ENCODE measurements around the gene SLC37A3.

SLC37A3 gene

DNA sequence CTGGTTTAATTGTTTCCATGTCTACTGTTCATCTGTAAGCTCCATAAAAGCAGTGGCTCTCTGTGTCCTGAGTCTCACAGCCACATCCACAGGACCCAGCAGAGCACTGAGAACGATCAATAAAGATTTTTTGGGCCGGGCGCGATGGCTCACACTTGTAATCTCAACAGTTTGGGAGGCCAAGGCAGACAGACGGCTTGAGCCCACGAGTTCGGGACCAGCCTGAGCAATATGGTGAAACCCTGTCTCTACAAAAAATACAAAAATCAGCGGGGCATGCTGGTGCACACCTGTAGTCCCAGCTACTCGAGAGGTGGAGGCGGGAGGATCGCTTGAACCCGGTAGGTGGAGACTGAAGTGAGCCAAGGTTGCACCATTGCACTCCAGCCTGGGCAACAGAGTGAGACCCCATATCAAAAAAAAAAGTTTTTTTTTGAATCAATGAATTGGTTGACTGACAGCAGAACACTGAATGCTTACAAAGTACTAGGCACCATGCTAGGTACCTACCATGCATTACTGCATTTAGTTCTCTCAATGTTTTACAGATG is 4.5 kb downstream of the SLC37A3 start:
- Histone ChIP-seq H3K9me2 (ENCODE audit: low read depth, low read length) (no peaks in the 10 kb centered on the region), H3K9ac (ENCODE audit: low read length) (no peak overlapping the region), H3F3A (ENCODE audit: insufficient read depth, low read length) (no peaks in the 10 kb centered on the region), H3K4me1 (ENCODE audit: insufficient read depth, low read length, severe bottlenecking) (peaks cover 17% of the 10 kb centered on the region), H3K4me3 (ENCODE audit: low read depth, low read length, poor library complexity, severe bottlenecking) (no peak overlapping the region), H3K79me2 (ENCODE audit: insufficient read depth, low read length) (no peaks in the 10 kb centered on the region), H3K36me3 (ENCODE audit: insufficient read depth, low read length) (no peaks in the 10 kb centered on the region), H3K27ac (ENCODE audit: low read depth, low read length, poor library complexity, severe bottlenecking) (no peak overlapping the region), H3K4me2 (ENCODE audit: low read length) (no peak overlapping the region), H2AFZ (ENCODE audit: low read length) (no peak overlapping the region), H3K9me3 (ENCODE audit: low read length) (no peaks in the 10 kb centered on the region), H3K27me3 (ENCODE audit: insufficient read depth, low read length) (peaks cover 15% of the 10 kb centered on the region), H4K20me1 (ENCODE audit: insufficient read depth, low read length) (no peaks in the 10 kb centered on the region)
- TF ChIP-seq, protein P1, sequence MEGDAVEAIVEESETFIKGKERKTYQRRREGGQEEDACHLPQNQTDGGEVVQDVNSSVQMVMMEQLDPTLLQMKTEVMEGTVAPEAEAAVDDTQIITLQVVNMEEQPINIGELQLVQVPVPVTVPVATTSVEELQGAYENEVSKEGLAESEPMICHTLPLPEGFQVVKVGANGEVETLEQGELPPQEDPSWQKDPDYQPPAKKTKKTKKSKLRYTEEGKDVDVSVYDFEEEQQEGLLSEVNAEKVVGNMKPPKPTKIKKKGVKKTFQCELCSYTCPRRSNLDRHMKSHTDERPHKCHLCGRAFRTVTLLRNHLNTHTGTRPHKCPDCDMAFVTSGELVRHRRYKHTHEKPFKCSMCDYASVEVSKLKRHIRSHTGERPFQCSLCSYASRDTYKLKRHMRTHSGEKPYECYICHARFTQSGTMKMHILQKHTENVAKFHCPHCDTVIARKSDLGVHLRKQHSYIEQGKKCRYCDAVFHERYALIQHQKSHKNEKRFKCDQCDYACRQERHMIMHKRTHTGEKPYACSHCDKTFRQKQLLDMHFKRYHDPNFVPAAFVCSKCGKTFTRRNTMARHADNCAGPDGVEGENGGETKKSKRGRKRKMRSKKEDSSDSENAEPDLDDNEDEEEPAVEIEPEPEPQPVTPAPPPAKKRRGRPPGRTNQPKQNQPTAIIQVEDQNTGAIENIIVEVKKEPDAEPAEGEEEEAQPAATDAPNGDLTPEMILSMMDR (IDR thresholded peaks at IDR 0.05; ENCODE audit: low read length): no peak
- TF ChIP-seq EZH2 (IDR thresholded peaks at IDR 0.05; ENCODE audit: borderline replicate concordance, low read length): no peak

DNA sequence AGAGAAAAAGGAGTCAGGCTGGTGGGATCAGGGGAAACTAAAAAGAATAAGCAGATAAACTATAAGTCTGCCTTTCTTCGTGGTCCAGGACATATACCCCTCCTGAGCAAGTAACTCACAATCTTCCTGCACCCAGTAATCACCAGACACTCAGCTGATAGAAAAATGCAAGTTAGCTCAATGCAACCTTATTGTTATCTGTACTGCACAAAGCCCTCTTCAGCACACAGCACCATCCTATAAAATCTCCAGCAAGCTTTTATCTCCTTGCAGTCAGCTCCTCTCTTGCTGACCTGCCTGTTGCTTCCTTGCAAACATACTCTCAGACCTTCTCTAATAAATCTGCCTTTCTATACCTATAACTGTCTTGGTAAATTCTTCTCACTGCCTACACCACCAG is 6.7 kb downstream of the SLC37A3 start:
- H4K20me1 ChIP-seq (ENCODE audit: insufficient read depth, low read length): no peaks in the 10 kb centered on the region

GRCh38 chr7:140390466-140391190 is 7.7 kb downstream of the SLC37A3 start:
- Histone ChIP-seq H3K79me2 (ENCODE audit: insufficient read depth, low read length) (no peaks in the 10 kb centered on the region), H4K20me1 (ENCODE audit: insufficient read depth, low read length) (no peaks in the 10 kb centered on the region), H3K4me3 (ENCODE audit: low read depth, low read length, poor library complexity, severe bottlenecking) (no peak overlapping the region), H3K4me2 (ENCODE audit: low read length) (no peak overlapping the region), H3F3A (ENCODE audit: insufficient read depth, low read length) (no peaks in the 10 kb centered on the region), H3K27me3 (ENCODE audit: insufficient read depth, low read length) (peaks cover 11% of the 10 kb centered on the region), H3K27ac (ENCODE audit: low read depth, low read length, poor library complexity, severe bottlenecking) (no peak overlapping the region), H3K9me3 (ENCODE audit: low read length) (no peaks in the 10 kb centered on the region), H3K9me2 (ENCODE audit: low read depth, low read length) (no peaks in the 10 kb centered on the region), H3K9ac (ENCODE audit: low read length) (no peak overlapping the region), H3K36me3 (ENCODE audit: insufficient read depth, low read length) (no peaks in the 10 kb centered on the region), H2AFZ (ENCODE audit: low read length) (no peak overlapping the region), H3K4me1 (ENCODE audit: insufficient read depth, low read length, severe bottlenecking) (peaks cover 11% of the 10 kb centered on the region)
- TF ChIP-seq EZH2 (IDR thresholded peaks at IDR 0.05; ENCODE audit: borderline replicate concordance, low read length): no peak
- TF ChIP-seq, protein P1 (IDR thresholded peaks at IDR 0.05; ENCODE audit: low read length): no peak

More for the DNA sequence above, 6.7 kb downstream of the SLC37A3 start:
- Histone ChIP-seq H3F3A (ENCODE audit: insufficient read depth, low read length) (no peaks in the 10 kb centered on the region), H3K4me3 (ENCODE audit: low read depth, low read length, poor library complexity, severe bottlenecking) (no peak overlapping the region), H3K9me3 (ENCODE audit: low read length) (no peaks in the 10 kb centered on the region), H3K79me2 (ENCODE audit: insufficient read depth, low read length) (no peaks in the 10 kb centered on the region), H3K4me1 (ENCODE audit: insufficient read depth, low read length, severe bottlenecking) (peaks cover 11% of the 10 kb centered on the region), H3K36me3 (ENCODE audit: insufficient read depth, low read length) (no peaks in the 10 kb centered on the region), H3K9ac (ENCODE audit: low read length) (no peak overlapping the region), H2AFZ (ENCODE audit: low read length) (no peak overlapping the region), H3K27me3 (ENCODE audit: insufficient read depth, low read length) (peaks cover 14% of the 10 kb centered on the region), H3K4me2 (ENCODE audit: low read length) (no peak overlapping the region), H3K9me2 (ENCODE audit: low read depth, low read length) (no peaks in the 10 kb centered on the region), H3K27ac (ENCODE audit: low read depth, low read length, poor library complexity, severe bottlenecking) (no peak overlapping the region)
- TF ChIP-seq EZH2 (IDR thresholded peaks at IDR 0.05; ENCODE audit: borderline replicate concordance, low read length): no peak
- TF ChIP-seq, protein P1 (IDR thresholded peaks at IDR 0.05; ENCODE audit: low read length): no peak
